Vagina (tissue), 2 donors: ENCODE measurements around the gene MEIS3. TPM values are rescaled to one million over a fixed set of nuclear protein-coding genes. Genes with fewer than 3 reads are reported as not detected.

Experiments used
- DNase-seq, 2 donors: peaks; one replicate each; pipeline ENCODE4 v3.0.0-alpha.2; 2017; ENCODE audit errors: extremely low spot score in 2 of 2
- H3K27ac ChIP-seq: fragments of 200-600 bp; sonication (generic); one replicate; pipeline ENCODE4 v1.5.1; 2019
- H3K27me3 ChIP-seq: fragments of 200-600 bp; sonication (generic); one replicate; pipeline ENCODE4 v1.5.1; 2019
- H3K36me3 ChIP-seq, 2 donors: fragments of 200-600 bp; sonication (generic); one replicate each; pipeline ENCODE4 v1.5.1; 2017 to 2019
- H3K4me1 ChIP-seq: fragments of 200-600 bp; sonication (generic); one replicate; pipeline ENCODE4 v1.5.1; 2019
- H3K4me3 ChIP-seq, 2 donors: fragments of 200-600 bp; sonication (generic); 1 replicate in 1 of 2; 2 replicates in 1 of 2; pipeline ENCODE4 v1.5.1; 2016 to 2019
- H3K9me3 ChIP-seq: fragments of 200-600 bp; sonication (generic); one replicate; pipeline ENCODE4 v1.5.1; 2019
- CTCF ChIP-seq, 3 experiments: fragments of 450-650 bp in 2 of 3; fragments of 200-600 bp in 1 of 3; sonication (generic) in 1 of 3; IDR thresholded peaks; one replicate each; pipeline ENCODE4 v1.5.1; 2017 to 2019; ENCODE audit warnings: antibody characterized with exemption in 3 of 3, mild to moderate bottlenecking in 2 of 3, moderate library complexity in 2 of 3
- POLR2A ChIP-seq, 2 donors: fragments of 450-650 bp; IDR thresholded peaks; one replicate each; pipeline ENCODE4 v1.6.1; 2017; ENCODE audit warnings: antibody characterized with exemption in 2 of 2, mild to moderate bottlenecking in 2 of 2, moderate library complexity in 2 of 2
- POLR2AphosphoS5 ChIP-seq, 2 donors: sonication (generic); formaldehyde crosslinking; IDR thresholded peaks; one replicate each; pipeline ENCODE4 v1.9.0; 2017; ENCODE audit warnings: antibody characterized with exemption in 2 of 2, mild to moderate bottlenecking in 2 of 2, low read depth in 1 of 2; ENCODE audit not compliant: insufficient read depth in 1 of 2
- intact Hi-C: fragments of 100-400 bp; cut with DNase I; formaldehyde crosslinking; loops from one replicate; pipeline ENCODE4 v1.15.1; 2023
- total RNA-seq: library from RNA; depleted of rRNA; stranded (reverse); fragments of >200 nt; gene quantifications from one replicate; pipeline ENCODE4 v1.2.3, GENCODE V29; 2016

The MEIS3 gene
- total RNA-seq, 1 donor from 2014 or later: 20.6 TPM

- no peak overlapping the region for H3K27ac ChIP-seq
- no peak overlapping the region for H3K4me3 ChIP-seq
- H3K36me3 ChIP-seq: peaks cover 0 to 84% of the 10 kb centered on the region in 2 donors
- H3K9me3 ChIP-seq: no peaks in the 10 kb centered on the region
- TF ChIP-seq POLR2AphosphoS5 (IDR thresholded peaks at IDR 0.05; ENCODE audit: insufficient read depth in 1 of 2, low read depth in 1 of 2) (no peak), POLR2A (IDR thresholded peaks at IDR 0.05) (no peak), CTCF (IDR thresholded peaks at IDR 0.05) (no peak)
- intact Hi-C loops: no loop called here
- DNase-seq: no peak
- H3K4me1 ChIP-seq: no peaks in the 10 kb centered on the region
- no peaks in the 10 kb centered on the region for H3K27me3 ChIP-seq
These were observed 41.5 kb downstream of the MEIS3 start for GRCh38 chr19:47377801-47378200.

DNA sequence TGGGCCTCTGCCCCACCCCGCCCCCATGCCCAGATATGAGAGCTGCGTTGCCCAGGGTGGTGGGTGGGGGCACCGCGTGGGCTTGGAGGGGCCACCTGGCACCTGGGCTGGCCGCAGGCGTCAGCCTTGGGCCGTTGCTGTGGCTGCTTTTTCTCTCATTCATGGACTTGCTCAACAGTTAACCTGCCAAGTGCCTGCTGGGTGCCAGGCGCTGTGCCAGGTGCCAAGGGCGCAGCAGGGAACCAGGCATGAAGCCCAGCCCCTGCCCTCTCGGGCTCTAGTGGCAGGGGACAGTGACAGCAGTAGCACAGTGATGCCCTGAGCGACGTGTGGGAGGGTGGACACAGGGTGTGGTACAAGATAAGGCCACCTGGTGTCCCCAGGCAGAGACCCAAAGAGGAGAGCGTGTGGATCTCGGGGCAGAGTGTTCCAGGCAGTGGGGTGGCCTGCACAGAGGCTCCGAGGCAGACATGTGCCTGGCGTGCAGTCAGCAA lies 42.1 kb downstream of the MEIS3 start:
- no peak overlapping the region for H3K27ac ChIP-seq
- no peaks in the 10 kb centered on the region for H3K4me1 ChIP-seq
- no peak for DNase-seq
- intact Hi-C loops: no loop called here
- H3K9me3 ChIP-seq: no peaks in the 10 kb centered on the region
- H3K36me3 ChIP-seq: peaks cover 0 to 89% of the 10 kb centered on the region in 2 donors
- no peaks in the 10 kb centered on the region for H3K27me3 ChIP-seq
- H3K4me3 ChIP-seq: no peak overlapping the region
- TF ChIP-seq CTCF (IDR thresholded peaks at IDR 0.05) (no peak), POLR2A (IDR thresholded peaks at IDR 0.05) (no peak), POLR2AphosphoS5 (IDR thresholded peaks at IDR 0.05; ENCODE audit: insufficient read depth in 1 of 2, low read depth in 1 of 2) (no peak)

DNA sequence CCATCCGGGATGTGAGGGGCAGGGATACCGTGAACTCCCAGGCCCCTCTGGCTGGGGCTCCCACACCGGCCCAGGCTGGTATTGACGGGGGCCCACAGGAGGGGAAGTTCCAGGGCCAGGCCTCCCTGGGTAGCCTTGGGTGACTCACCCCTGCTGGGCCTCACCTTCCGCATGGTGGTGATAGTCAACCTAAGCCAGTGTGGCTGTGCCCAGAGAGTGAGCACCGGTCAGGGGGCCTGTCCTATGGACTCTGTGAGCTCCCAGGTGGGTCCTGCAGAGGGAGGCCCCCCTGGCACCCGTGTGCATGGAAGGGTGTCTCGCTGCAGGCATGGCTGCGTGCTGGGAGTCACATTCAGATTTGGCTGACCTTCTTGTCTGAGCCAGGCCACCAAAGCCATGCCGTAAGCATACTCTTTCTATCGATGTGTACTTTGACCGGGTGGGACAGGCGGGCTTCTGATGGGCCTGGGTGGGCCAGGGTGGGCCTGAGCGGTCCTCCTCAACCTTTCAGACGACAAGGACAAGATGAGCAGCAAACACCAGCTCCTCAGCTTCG lies 42.7 kb downstream of the MEIS3 start:
- DNase-seq: no peak
- no peaks in the 10 kb centered on the region for H3K27me3 ChIP-seq
- no peaks in the 10 kb centered on the region for H3K9me3 ChIP-seq
- TF ChIP-seq POLR2AphosphoS5 (IDR thresholded peaks at IDR 0.05; ENCODE audit: insufficient read depth in 1 of 2, low read depth in 1 of 2) (no peak), POLR2A (IDR thresholded peaks at IDR 0.05) (no peak), CTCF (IDR thresholded peaks at IDR 0.05) (no peak)
- intact Hi-C loops: no loop called here
- H3K4me3 ChIP-seq: no peak overlapping the region
- H3K4me1 ChIP-seq: no peaks in the 10 kb centered on the region
- H3K27ac ChIP-seq: no peak overlapping the region
- peaks cover 0 to 86% of the 10 kb centered on the region in 2 donors for H3K36me3 ChIP-seq

DNA sequence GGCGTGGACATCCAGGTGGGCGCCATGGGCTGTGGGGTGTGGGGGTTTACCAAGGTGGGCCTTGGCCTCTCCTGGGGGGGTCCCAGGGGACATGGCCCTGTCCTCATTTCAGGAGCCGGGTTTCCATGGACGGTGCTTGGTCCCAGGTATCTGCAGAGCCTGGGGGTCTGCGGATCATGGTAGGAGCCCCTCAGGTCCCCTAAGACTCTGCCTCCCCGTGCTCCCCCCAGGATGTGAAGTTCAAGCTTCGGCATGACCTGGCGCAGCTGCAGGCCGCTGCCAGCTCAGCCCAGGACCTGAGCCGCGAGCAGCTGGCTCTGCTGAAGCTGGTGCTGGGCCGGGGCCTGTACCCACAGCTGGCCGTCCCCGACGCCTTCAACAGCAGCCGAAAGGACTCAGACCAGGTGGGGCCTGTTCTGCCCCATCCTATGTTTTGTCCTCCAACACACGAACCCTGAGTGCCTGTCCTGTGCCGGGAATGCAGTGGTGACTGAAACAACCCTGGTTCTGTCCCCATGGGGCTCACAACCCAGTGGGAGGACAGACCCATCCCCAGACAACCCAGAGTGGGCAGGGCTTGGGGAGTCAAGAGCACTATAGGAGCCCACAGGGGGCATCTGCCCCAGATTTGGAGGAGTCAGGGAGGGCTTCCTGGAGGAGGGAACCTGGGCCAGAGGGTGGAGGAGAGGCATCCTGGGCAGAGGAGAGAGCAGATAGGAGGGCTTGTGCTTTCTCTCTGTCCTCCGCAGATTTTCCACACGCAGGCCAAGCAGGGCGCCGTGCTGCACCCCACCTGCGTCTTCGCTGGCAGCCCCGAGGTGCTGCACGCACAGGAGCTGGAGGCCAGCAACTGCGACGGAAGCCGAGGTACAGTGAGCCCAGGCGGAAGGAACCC lies 43.4 kb downstream of the MEIS3 start:
- peaks cover 0 to 82% of the 10 kb centered on the region in 2 donors for H3K36me3 ChIP-seq
- TF ChIP-seq CTCF (IDR thresholded peaks at IDR 0.05) (no peak), POLR2AphosphoS5 (IDR thresholded peaks at IDR 0.05; ENCODE audit: insufficient read depth in 1 of 2, low read depth in 1 of 2) (no peak), POLR2A (IDR thresholded peaks at IDR 0.05) (no peak)
- no peaks in the 10 kb centered on the region for H3K27me3 ChIP-seq
- no peak overlapping the region for H3K4me3 ChIP-seq
- H3K9me3 ChIP-seq: no peaks in the 10 kb centered on the region
- no peak for DNase-seq
- H3K4me1 ChIP-seq: no peaks in the 10 kb centered on the region
- H3K27ac ChIP-seq: no peak overlapping the region
- intact Hi-C loops: no loop called here
